HG03064 (cell line): ENCODE measurements around the gene PLEKHM3.

ENCODE experiments used
- ATAC-seq: cut with Tn5 transposase; IDR thresholded peaks from one replicate; pipeline ENCODE4 v1.9.1; 2021; ENCODE audit warnings: low read depth; ENCODE audit not compliant: unreplicated experiment

The PLEKHM3 gene

GRCh38 chr2:207772844-207773205, 252.5 kb downstream of the PLEKHM3 start:
- ATAC-seq: no peak

GRCh38 chr2:207772081-207772843, 253.1 kb downstream of the PLEKHM3 start:
- no peak for ATAC-seq

GRCh38 chr2:207771421-207771820, 253.9 kb downstream of the PLEKHM3 start:
- no peak for ATAC-seq
